HCT116 (cell line): ENCODE data around the gene EPS8.

Experiments used
- CEBPB ChIP-seq: IDR thresholded peaks from 2 replicates; pipeline ENCODE4 v1.6.1; 2012; ENCODE audit warnings: low read depth
- EZH2 ChIP-seq: fragments of 200-600 bp; sonication (generic); IDR thresholded peaks from 2 replicates; pipeline ENCODE4 v1.6.1; 2017; ENCODE audit warnings: antibody characterized with exemption, mixed run types
- JUND ChIP-seq: IDR thresholded peaks from 2 replicates; pipeline ENCODE4 v1.6.1; 2012
- POLR2A ChIP-seq: IDR thresholded peaks from 2 replicates; pipeline ENCODE4 v1.7.0; 2011; ENCODE audit warnings: borderline replicate concordance; ENCODE audit not compliant: insufficient read depth, insufficient read length; ENCODE audit errors: extremely low read depth
- POLR2AphosphoS5 ChIP-seq: IDR thresholded peaks from 2 replicates; pipeline ENCODE4 v1.6.1; 2011; ENCODE audit warnings: mild to moderate bottlenecking, low read depth, low read length, moderate library complexity
- RAD21 ChIP-seq: IDR thresholded peaks from 2 replicates; pipeline ENCODE4 v1.6.1; 2012; ENCODE audit warnings: low read depth, mild to moderate bottlenecking
- TCF7L2 ChIP-seq: IDR thresholded peaks from 2 replicates; pipeline ENCODE4 v1.7.0; 2011; ENCODE audit warnings: borderline replicate concordance, inconsistent platforms; ENCODE audit not compliant: insufficient read depth, insufficient read length; ENCODE audit errors: extremely low read depth
- YY1 ChIP-seq: IDR thresholded peaks from 2 replicates; pipeline ENCODE4 v1.6.1; 2011; ENCODE audit warnings: low read length, low read depth, moderate library complexity, mild to moderate bottlenecking; ENCODE audit not compliant: insufficient replicate concordance; ENCODE audit errors: extremely low read depth
- TF ChIP-seq, protein P1 (sequence below), 3 experiments: fragments of 200-600 bp in 1 of 3; sonication (generic) in 1 of 3; IDR thresholded peaks in 2 of 3; conservative IDR thresholded peaks in 1 of 3; 2 replicates each; pipeline ENCODE4 v1.5.1; 2012 to 2017; ENCODE audit warnings: low read depth in 2 of 3, low read length in 2 of 3, antibody characterized with exemption in 1 of 3, borderline replicate concordance in 1 of 3, control low read depth in 1 of 3, mild to moderate bottlenecking in 1 of 3, mixed read lengths in 1 of 3, mixed run types in 1 of 3, moderate library complexity in 1 of 3; ENCODE audit not compliant: insufficient read depth in 1 of 3
- TF ChIP-seq, protein P2 (sequence below): IDR thresholded peaks from 2 replicates; pipeline ENCODE4 v1.6.1; 2012; ENCODE audit warnings: low read depth

DNA sequence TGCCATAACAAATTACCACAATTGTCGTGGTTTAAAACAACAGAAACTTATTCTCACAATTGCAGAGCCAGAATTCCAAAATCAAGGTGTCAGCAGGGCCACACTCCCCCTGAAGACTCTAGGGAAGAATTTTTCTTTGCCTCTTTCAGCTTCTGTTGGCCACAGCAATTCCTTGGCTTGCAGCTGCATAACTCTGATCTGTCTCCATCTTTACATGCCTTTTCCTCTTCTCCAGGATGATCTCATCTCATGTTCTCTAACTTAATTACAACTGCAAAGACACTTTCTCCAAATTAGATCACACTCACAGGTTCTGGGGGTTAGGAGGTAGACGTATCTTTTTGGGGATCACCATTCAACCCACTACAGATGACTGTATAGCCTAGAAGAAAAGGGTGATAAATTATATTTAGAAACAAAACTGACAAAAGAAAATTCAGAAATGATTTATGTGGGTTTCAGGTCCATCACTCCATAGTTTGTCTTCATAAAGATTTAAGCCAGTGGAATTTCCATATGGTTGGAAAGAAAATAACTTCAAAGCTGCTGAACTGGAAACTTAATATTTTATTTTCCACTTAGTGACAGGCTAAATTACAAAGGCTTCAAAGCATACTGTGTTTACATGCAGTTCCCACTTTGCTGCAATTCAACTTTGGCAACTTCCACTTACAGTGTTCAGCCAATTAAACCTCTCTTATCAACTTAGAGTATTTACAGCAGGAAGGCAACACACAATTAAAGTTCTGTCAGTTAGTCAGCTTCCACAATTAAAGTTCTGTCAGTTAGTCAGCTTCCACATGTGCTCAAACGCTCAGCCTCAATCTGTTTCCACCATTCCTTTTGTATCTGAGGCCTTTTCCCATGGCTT, 213.3 kb downstream of the EPS8 start:
- TF ChIP-seq EZH2: no peak
- TF ChIP-seq, protein P1, sequence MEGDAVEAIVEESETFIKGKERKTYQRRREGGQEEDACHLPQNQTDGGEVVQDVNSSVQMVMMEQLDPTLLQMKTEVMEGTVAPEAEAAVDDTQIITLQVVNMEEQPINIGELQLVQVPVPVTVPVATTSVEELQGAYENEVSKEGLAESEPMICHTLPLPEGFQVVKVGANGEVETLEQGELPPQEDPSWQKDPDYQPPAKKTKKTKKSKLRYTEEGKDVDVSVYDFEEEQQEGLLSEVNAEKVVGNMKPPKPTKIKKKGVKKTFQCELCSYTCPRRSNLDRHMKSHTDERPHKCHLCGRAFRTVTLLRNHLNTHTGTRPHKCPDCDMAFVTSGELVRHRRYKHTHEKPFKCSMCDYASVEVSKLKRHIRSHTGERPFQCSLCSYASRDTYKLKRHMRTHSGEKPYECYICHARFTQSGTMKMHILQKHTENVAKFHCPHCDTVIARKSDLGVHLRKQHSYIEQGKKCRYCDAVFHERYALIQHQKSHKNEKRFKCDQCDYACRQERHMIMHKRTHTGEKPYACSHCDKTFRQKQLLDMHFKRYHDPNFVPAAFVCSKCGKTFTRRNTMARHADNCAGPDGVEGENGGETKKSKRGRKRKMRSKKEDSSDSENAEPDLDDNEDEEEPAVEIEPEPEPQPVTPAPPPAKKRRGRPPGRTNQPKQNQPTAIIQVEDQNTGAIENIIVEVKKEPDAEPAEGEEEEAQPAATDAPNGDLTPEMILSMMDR (IDR thresholded peaks at IDR 0.05 in 2 of 3, conservative IDR thresholded peaks at IDR 0.05 in 1 of 3; ENCODE audit: borderline replicate concordance in 1 of 3, insufficient read depth in 1 of 3, low read depth in 2 of 3, low read length in 2 of 3): no peak
- TF ChIP-seq YY1: no peak
- TF ChIP-seq POLR2A: no peak
- TF ChIP-seq, protein P2, sequence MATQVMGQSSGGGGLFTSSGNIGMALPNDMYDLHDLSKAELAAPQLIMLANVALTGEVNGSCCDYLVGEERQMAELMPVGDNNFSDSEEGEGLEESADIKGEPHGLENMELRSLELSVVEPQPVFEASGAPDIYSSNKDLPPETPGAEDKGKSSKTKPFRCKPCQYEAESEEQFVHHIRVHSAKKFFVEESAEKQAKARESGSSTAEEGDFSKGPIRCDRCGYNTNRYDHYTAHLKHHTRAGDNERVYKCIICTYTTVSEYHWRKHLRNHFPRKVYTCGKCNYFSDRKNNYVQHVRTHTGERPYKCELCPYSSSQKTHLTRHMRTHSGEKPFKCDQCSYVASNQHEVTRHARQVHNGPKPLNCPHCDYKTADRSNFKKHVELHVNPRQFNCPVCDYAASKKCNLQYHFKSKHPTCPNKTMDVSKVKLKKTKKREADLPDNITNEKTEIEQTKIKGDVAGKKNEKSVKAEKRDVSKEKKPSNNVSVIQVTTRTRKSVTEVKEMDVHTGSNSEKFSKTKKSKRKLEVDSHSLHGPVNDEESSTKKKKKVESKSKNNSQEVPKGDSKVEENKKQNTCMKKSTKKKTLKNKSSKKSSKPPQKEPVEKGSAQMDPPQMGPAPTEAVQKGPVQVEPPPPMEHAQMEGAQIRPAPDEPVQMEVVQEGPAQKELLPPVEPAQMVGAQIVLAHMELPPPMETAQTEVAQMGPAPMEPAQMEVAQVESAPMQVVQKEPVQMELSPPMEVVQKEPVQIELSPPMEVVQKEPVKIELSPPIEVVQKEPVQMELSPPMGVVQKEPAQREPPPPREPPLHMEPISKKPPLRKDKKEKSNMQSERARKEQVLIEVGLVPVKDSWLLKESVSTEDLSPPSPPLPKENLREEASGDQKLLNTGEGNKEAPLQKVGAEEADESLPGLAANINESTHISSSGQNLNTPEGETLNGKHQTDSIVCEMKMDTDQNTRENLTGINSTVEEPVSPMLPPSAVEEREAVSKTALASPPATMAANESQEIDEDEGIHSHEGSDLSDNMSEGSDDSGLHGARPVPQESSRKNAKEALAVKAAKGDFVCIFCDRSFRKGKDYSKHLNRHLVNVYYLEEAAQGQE: no peak
- no peak for TF ChIP-seq TCF7L2
- no peak for TF ChIP-seq JUND
- no peak for TF ChIP-seq POLR2AphosphoS5
- no peak for TF ChIP-seq RAD21
- no peak for TF ChIP-seq CEBPB
